ENCODE results near the gene OST4.
"Not testable (repeated sequence)": the region's sequence is repeated elsewhere in the genome, so short reads cannot be mapped to it uniquely, and the experiment has no call there.

Gene OST4

DNA sequence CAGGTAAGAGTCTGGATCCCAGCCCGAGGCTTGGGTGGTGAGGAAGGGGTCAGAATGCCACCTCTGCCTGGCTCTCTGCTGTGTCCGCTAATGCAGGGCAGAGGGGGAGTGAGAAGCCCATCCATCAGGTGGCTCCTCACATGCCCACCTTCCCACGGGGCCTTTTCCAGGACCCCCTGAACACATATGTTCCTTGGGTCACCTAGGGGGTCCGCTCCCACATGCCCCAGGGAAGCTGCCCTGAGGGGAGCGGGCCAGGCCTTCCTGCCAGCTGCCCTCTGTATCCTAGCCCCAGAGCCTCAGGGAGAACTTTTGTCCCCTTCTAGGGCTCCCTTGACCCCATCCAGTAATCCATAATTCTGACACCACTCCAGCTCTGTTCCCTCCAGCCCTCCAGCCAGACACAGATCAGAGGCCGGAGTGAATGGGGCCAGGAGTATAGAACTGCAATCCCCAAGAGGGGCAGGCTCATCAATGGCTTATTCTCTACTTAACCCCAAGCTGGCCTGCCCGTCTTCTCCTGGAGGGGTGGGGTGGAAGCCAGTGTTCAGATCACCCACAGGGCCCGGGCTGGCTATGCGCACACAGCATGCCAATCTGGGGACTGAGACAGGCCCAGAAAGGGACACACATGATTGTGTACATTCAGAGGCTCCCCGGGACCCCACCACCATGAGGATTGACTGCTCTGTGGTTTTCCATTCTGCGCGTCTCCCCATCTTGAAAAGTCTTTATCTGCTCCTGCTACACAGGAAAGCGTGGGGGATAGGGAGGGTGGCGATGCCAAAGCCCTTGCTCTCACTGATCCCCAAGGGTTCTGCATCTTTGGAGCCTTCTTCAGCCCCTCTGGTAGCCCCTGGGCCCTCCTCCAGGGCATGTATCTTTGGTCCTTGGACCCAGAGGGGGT is 8.0 kb upstream of the OST4 start:
- DNase-seq (ENCODE audit: low read depth in 2 of 2) = no peak

DNA sequence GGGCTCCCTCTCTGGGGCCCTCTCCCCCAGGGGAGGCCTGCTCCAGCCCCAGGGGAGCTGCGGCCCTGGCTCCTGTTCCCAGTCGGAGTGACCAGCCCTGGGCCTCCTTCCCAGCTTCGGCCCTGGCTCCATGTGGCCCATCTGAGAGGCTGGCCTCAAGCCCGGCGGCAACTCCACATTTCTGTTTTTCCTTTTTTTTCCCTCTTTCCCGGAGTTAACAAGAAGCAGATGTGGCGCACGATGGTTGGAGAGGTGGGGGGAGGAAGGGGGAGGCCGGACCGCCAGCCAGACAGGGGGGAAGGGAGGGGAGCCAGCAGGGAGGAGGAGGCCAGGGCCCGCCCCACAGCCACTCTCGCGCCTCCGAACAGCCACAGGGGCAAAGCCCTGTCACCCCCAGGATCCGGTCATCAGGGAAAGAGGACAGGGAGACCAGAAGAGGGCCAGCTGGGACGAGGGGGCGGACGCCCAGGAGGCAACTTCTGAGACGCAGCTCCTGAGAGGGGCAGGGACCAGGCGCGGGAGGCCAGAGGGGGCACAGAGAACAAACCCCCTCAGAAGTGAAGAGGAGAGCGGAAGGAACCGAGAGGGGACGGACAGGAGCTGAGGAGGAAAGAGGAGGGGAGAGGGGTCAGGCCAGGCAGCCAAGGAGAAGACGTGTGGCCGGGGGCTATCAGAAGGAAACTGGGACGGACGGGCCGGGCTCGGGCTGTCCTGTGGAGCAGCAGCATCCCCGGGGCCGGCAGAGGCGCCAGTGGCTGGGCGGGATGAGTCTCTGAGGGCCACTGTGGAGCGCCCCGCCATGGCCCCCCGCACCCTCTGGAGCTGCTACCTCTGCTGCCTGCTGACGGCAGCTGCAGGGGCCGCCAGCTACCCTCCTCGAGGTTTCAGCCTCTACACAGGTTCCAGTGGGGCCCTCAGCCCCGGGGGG is 7.1 kb upstream of the OST4 start, which contains the start of gene EMILIN1:
Gene EMILIN1, plus strand, starts transcription at position 349 of the 928 bp plus-strand sequence. Its CDS starts 451 bp downstream, at position 800.
- no peak for DNase-seq (ENCODE audit: low read depth in 2 of 2)

DNA sequence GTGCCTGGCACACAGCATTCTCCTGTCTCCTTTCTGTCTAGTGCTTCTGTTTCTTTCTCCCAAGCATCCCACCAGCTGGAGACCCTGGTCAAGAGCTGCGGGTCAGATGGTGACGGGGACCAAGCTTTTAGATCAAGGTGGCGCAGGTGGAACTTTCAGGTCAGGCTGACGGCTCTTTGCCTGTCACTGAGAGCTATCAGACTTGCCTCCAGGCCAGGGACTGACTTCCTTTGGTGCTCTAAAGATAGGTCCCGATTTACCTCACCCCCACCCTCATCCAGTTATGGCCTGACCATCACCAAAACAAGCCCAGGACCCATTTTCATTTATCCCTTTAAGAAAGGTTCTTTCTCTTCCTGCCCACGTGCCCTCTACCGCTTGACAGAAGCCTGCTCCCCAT is 5.8 kb upstream of the OST4 start:
- no peak for DNase-seq (ENCODE audit: low read depth in 2 of 2)

DNA sequence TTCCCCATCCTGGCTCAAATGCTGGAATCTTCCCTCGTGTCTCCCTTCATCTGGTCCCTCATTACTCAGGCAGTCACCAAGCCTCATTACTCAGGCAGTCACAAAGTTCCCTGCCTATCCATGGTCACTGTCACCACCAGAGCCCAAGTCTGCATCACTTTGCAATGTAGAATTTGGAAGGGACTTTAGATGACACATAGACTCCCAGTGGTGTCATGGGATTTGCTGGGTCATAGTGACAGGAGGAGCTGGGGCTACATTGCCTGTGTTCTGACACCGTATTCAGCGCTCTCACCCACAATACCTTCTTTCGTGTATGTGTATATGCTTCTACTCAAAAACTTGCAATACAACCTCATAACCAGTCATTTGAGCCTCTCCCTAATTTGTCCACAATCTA is 4.9 kb upstream of the OST4 start:
- no peak for DNase-seq (ENCODE audit: low read depth in 2 of 2)

DNA sequence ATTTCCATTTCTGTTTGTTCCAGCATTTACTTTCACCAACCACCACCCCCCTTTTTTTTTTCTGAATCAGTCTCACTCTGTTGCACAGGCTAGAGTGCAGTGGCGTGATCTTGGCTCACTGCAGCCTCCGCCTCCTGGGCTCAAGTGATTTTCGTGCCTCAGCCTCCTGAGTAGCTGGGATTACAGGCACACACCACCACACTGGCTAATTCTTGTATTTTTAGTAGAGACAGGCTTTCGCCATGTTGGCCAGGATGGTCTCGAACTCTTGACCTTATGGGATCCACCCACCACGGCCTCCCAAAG is 4.1 kb upstream of the OST4 start:
- DNase-seq (ENCODE audit: low read depth in 2 of 2) = not testable (repeated sequence)

DNA sequence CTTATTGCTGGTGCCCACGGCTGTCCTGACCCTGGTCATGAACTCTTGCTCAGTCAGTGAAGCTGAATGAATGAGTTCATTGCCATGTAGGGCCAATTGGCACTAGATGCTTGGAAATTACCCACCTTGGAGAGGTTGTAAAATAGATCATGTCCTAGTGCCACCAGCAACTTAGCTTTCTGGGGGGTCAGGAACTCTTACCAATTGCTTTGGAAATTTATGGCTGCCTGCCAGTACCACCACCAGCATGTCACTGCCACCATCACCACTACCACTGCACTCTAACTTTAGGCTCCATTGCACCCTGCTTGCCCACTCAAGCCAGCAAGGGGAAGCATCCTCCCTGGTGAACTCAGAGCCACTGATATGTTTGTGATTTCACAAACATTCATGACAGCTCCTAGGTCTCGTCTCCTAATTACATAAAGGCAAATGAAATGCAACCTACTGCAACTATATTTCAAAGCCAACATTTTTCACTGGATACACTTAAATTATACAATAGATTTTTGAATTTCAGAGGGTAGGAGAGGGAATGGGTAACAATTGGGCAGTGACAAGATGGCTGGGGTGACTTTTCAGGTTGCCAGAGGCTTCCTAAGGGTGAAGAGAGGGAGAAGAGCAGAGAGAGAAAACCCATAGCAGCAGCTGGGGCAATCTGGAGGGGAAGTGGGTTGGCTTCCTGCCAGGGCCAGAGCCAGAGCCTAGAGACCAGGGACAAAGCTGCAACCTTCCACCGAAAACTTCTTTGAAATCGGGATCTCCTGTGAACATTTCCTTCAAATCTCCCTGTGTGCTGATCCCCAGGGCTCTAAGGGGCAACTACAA is 3.5 kb upstream of the OST4 start:
- DNase-seq (ENCODE audit: low read depth in 2 of 2) = no peak

DNA sequence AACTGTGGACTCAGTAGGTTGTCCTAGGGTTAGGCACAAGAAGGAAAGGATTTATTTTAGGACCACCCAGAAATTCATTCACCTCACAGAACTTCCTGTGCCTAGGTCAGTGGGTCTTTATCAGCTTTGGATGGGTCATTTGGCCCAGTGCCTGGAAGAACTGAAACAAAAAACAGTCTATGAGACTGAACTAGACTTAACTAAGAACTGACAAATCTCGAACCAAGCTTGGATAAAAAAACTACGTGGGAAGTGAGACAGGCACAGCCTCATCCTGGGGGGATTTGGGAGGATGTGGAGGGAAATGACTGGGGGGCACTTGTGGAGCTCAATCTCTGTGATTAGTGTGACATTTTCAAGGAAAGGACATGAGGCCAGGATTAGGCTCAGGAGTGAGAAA is 2.3 kb upstream of the OST4 start:
- DNase-seq (ENCODE audit: low read depth in 2 of 2) = no peak

DNA sequence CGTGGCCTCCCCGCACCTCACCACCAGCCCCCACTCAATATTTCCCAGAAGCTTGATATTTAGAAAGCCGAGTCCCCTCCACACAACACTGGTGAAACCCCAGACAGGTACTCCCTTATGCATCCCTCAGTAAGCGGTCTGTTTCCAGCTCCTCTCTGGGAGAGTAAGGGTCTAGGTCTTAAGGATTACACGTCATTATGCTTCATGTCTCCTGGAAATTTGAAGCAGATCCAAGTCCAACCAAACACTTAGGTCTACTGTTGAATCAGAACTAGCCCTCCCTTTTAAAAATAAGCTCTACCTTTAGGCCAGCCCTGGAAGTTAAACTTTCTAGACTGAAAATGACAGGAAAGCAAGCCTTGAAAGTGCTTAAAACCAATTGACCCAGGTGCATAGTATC is 1.5 kb upstream of the OST4 start:
- no peak for DNase-seq (ENCODE audit: low read depth in 2 of 2)

DNA sequence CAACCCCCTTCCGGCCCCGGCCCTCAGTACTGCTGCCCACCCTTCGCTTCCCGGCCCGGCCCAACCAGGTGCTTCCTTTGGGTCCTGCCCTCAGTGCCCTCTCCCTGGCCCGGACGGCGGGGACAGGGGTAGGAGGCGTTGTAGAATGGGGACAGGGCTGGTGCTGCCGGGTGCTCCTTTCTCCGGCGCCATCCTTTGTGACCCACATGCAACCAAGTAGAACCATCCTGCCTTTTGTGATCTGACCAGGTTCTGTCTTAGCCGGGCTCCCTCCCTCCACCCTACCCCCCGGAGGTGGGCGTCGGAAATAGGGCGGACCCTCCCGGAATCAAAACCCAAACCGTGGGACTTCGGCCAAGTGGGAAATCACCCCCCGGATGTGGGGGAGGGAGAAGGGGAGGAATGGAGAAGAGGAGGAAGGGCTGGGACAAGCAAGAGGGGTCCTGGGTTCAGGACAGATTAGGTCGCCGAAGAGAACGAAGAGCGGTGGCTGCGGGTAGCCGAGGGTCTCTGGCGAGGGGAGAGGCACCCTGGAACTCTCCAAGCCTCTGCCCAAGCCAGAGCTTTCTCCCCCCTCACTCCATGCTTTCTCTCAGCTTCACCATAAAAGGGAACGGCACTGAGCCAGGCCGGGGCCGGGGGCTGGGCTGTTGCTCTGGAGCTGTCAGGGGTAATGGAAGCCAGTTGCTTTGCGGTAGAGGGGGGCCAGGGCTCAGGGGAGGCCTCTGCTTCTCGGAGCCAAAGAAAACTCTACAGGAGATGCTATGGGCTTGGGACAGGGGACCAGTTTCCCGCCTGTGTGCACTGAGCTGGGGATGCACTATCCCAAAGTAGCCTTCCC is 756 bp upstream of the OST4 start:
- peak; percentile 12 to 33 for DNase-seq (ENCODE audit: low read depth in 2 of 2)

DNA sequence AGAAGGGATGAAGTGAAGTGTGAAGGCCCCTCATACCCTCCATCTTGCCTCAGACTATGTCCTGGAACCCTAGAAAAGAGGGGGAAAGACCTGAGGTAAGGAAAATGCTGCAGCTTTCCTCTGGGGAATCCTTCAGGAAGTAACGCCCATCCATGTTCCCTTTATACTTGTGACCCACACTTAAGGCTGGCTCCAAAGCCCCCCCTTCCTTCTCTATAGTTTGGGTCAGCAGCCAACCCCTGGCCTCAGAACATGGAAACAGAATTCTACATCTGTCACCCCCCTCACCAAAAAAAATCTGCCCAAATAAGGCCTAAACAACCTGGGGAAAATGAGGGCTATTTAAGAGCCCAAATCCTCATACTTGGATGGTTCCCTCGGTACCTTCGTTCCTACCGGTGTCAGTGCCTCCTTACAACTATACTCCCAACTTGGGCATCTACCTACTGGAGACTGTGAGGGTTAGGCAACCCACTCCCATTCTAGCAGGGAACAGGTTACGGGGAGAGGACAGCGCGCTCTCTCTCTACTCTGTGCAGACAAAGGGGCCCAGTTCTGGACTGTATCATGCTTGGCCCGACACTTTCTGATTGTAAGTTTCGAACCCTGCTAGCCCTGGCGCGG is 689 bp downstream of the OST4 start:
- DNase-seq (ENCODE audit: low read depth in 2 of 2) = no peak

DNA sequence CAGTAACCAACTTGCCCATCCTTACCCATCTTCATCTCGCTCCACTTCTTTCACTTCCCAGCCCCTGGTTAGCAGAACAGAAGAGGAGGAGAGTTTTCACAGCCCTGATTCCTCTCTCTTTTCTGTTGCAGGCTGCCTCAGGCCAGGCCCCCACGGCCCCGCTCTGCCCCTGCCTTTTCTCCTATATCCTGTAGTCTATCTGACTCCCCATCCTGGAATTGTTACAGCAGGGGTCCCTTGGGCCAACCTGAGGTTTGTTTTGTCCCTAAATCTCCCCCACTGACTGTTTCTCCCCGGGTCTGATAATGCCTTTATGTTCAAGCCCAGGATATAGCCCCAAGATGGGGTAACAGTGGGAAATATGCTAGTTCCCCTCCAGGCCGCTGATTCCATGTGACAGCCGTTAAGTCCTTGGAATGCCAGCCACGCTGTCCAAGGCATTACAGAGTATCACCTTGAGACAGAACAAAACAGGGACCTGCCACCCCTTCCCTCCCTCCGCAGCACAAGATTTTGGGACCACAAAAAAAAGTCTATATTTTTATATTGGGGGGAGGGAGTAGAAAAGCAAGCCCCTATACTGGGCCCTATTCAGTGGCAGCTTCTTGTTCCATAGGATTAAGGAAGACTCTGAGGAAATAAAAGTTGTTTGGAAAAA is 1.4 kb downstream of the OST4 start:
- DNase-seq (ENCODE audit: low read depth in 2 of 2) = no peak

DNA sequence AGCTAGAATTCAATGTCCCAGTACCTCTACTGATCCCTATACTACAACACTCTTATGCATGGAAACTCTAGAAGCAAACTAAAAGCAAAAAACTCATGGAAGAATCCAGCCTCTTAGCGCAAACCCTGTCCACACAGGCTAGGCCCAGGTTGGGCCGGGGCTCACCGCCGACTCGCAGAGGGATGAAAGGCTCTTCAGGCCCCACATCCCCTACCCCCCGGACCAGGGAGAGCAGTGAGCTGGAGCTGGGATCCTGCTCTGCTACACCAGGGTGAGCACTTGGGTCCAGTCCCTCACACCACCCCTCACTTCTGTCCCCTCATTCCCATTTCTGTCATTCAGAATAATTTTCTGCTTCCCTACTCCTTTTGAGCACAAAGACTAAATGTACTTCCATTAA is 2.0 kb downstream of the OST4 start:
- no peak for DNase-seq (ENCODE audit: low read depth in 2 of 2)

DNA sequence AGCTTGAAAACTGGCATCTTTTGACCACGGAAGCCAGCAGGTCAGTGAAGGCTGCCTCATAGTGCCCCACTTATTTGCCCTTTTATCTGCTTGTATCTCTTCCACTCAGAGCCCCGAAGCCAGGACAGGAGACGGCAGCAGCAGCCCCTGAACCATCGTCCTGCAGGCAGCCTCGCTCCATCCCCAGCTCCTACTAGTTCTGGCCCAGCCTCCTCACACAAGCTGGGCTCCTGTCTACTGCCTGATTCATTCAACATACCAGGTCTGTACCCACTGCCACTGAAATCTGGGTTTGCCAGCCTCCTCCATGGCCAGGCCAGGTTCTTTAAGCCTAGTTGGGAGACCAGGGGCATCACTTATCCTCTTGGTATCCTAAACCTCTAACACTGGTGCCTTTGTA is 4.1 kb downstream of the OST4 start:
- no peak for DNase-seq (ENCODE audit: low read depth in 2 of 2)

DNA sequence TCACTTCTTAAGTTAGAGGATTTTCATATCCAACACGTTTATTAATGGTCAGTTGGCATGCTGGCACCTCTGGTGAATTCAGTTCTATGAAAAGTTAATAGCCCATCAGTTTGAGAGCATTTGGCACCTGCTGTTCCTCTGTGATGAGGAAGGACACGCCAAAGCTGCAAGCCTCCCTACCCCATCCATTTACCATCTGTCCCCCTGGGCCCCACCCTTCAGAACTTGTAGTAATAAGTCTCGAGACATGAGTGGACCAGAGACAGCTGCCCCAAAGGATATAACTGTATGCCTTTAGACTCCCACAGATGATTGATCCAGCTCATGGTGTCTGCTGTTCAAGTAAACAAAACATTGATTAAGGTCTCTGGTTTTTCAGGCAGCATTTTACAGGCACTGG is 6.3 kb downstream of the OST4 start:
- no peak for DNase-seq (ENCODE audit: low read depth in 2 of 2)

DNA sequence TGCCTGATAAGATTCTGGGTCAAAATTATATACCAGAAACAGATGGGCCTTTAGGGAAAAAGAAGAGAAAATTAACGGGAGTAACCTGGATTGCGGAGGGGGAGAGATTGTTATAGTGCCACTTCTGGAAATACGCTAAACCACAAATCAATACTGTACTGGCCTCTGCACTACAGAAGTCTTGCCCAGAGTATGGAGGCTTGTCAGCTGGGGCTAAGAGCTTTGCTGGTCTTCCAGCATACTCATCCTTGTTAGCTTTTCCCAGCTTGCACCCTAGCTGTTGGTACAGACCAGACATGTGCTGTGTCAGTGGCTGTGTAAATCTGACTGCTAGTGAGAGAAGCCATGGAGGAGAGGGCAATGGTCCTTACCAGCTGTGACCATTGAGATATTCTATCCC is 11.1 kb downstream of the OST4 start:
- DNase-seq (ENCODE audit: low read depth in 2 of 2) = no peak

DNA sequence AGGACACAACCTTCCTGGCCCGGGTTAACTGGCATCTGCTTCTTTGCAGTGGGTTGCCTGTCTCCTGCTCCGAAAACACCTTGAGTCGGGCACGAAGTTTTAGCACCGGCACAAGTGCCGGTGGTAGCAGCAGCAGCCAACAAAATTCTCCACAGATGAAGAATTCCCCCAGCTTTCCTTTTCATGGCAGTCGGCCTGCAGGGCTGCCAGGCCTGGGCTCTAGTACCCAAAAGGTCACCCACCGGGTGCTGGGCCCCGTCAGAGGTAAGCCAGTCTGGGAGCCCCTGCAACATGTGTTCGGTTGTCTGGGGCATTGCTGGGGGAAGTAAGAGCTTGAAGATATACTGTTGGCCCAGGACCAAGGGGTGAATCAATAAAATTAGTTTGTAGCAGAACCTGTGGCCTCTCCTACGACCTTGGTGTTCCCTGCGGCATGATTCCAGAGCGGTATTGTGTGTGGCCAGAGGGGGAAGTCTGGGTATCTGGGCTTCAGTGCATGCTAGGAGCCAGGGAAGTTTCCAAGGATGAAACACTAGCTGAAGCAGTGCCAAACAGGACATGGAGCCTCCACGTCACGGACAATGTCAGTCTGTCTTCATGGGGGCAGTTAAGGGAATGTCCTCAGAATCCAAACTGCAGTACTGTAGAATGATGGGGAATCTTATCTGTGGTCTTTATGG is 12.2 kb downstream of the OST4 start:
- no peak for DNase-seq (ENCODE audit: low read depth in 2 of 2)

DNA sequence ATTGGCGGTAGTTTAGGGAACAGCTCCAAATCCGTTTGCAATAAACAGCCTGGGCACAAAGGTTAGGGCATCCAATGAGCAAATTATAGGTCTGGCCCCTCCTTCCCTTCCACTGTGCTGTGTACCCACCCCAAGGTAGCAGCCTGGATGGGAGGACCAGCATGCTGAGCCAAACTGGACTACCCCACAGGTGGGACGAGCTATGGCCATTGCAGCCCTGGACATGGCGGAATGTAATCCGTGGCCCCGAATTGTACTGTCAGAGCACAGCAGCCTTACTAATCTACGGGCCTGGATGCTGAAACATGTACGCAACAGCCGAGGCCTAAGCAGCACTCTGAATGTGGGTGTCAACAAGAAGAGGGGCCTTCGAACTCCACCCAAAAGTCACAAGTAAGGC is 13.2 kb downstream of the OST4 start:
- DNase-seq (ENCODE audit: low read depth in 2 of 2) = no peak

DNA sequence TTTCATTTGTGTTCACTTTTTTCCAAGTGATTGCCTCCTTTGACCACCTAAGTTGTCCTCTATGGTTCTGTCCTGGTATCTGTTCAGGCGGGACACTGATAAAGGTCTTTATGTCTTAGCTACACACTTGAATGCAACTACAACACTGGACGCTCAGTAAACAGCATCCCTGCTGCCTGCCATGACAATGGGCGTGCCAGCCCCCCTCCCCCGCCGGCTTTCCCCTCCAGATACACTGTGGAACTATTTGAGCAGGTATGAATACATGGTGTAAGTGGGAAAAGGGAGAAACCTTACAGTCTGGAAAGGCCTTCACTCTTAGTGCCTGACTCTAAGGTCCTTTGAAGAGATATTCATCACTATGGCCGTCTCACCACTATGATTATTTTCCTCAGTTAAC is 14.3 kb downstream of the OST4 start:
- no peak for DNase-seq (ENCODE audit: low read depth in 2 of 2)

DNA sequence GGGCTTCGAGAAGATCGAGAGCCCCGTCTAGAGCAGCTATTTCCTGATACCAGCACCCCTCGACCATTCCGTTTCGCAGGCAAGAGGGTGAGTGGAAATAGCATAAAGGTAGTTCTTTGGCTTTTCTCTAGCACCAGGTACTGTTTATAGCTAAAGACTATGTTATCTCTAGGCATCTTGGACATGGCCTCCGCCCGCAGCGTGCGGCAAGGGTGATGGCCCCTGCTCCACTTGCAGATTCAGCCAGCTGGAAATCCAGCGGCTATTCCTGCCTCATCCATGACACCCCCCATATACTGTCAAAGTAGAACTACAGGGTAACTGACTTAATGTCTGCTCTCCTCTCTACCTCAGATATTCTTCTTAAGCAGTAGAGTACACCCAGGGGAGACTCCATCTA is 16.7 kb downstream of the OST4 start:
- DNase-seq (ENCODE audit: low read depth in 2 of 2) = no peak

DNA sequence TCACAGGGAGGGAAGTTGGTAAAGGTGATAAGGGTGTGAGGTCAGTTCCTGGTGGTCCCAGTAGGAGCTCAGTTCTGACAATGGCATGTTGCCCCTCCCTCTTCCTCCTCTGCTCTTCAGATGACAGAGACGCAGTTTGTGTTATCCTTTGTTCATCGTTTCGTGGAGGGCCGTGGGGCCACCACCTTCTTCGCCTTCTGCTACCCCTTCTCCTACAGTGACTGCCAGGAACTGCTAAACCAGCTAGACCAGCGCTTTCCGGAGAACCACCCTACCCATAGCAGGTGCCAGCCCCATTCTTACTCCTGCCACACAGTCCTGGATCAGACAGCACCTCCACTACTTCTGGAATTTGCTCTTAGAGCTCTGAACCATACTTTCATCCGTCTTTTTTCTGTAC is 17.7 kb downstream of the OST4 start:
- DNase-seq (ENCODE audit: low read depth in 2 of 2) = no peak

Measured in stimulated activated CD4-positive, alpha-beta T cell treated with anti-CD3 and anti-CD28 coated beads, Interleukin-12 subunit alpha, Interleukin-12 subunit beta, amount 100 ng/mL, for 24 hours (primary cell).